T-helper 1 cell treated with Interleukin-12 subunit alpha and Interleukin-12 subunit beta and Interleukin-4 antibody, amounts not matched to agents 30 μg/mL and 1 μg/mL, for 36 hours (primary cell): ENCODE results near the gene KMT2E.
"Not testable (repeated sequence)": the region's sequence is repeated elsewhere in the genome, so short reads cannot be mapped to it uniquely, and the experiment has no call there.

Experiments used
- H3K27ac Mint-ChIP-seq: one replicate; pipeline ENCODE4 v1.8.0; 2021; ENCODE audit warnings: mild to moderate bottlenecking, mixed read lengths
- H3K27me3 Mint-ChIP-seq: one replicate; pipeline ENCODE4 v1.8.0; 2021; ENCODE audit warnings: low read depth, mixed read lengths
- H3K36me3 Mint-ChIP-seq: one replicate; pipeline ENCODE4 v1.8.0; 2021; ENCODE audit warnings: low read depth, mixed read lengths
- H3K4me1 Mint-ChIP-seq: one replicate; pipeline ENCODE4 v1.8.0; 2021; ENCODE audit warnings: low read depth, mixed read lengths
- H3K4me3 Mint-ChIP-seq: one replicate; pipeline ENCODE4 v1.8.0; 2021; ENCODE audit warnings: mild to moderate bottlenecking, moderate library complexity, mixed read lengths
- H3K9me3 Mint-ChIP-seq: one replicate; pipeline ENCODE4 v1.8.0; 2021; ENCODE audit warnings: mixed read lengths

Gene KMT2E

GRCh38 chr7:105037319-105037718 is 23.3 kb downstream of the KMT2E start:
- Mint-ChIP-seq H3K27ac (no peak overlapping the region), H3K9me3 (no peaks in the 10 kb centered on the region), H3K36me3 (peaks cover 15% of the 10 kb centered on the region), H3K27me3 (no peaks in the 10 kb centered on the region), H3K4me3 (no peak overlapping the region), H3K4me1 (peaks cover 29% of the 10 kb centered on the region)

DNA sequence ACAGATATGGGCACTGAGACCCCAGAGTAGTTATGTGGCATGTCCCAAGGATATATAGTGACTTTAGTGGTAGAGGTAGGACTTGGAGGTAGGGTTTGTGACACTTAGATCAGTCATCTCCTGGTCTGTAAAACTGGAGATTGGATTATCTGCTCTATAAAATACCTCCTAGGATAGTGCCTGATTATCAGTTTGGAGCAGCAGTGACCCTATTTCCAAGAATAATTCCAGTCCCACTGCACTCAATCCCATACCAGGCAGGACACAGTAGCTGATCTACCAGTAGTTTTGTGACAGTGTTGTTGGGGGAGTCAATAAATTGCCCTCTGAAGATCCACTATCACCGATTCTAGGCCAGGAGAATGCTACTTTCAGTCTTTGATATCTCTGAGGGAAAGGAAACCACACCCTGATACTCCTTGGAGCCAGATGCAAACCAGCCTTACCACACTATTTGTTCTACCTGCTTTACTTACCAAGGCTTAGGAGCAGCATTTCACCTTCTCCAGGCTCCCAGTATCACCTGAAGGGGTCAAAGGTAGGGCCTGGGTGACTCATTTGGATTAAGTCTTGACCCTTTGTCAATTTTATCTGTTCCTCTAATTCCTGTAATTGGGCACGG is 30.6 kb downstream of the KMT2E start:
- Mint-ChIP-seq H3K36me3 (peaks cover 25% of the 10 kb centered on the region), H3K4me3 (no peak overlapping the region), H3K27me3 (no peaks in the 10 kb centered on the region), H3K9me3 (no peaks in the 10 kb centered on the region), H3K27ac (no peak overlapping the region), H3K4me1 (peaks cover 27% of the 10 kb centered on the region)

DNA sequence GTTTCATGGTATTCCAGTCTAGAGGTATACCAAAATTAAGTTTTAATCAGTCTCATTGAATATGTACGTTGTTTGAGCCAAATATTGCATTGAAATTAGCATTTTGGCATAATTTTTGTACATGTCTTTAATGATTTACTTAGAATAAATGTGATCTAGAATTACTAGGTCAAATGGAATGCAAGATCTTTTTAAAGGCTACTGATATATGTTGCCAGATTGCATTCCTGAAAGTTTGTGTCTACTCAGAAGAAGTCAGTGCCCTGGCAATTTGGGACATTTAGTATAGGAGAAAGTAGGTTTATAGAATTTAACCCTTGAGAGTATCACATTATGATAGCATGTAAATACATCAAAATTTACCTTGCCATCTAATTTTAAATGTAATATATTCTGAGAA is 32.4 kb downstream of the KMT2E start:
- H3K4me3 Mint-ChIP-seq = no peak overlapping the region
- H3K36me3 Mint-ChIP-seq = peaks cover 35% of the 10 kb centered on the region
- no peak overlapping the region for H3K27ac Mint-ChIP-seq
- H3K4me1 Mint-ChIP-seq = peaks cover 31% of the 10 kb centered on the region
- H3K27me3 Mint-ChIP-seq = no peaks in the 10 kb centered on the region
- no peaks in the 10 kb centered on the region for H3K9me3 Mint-ChIP-seq

DNA sequence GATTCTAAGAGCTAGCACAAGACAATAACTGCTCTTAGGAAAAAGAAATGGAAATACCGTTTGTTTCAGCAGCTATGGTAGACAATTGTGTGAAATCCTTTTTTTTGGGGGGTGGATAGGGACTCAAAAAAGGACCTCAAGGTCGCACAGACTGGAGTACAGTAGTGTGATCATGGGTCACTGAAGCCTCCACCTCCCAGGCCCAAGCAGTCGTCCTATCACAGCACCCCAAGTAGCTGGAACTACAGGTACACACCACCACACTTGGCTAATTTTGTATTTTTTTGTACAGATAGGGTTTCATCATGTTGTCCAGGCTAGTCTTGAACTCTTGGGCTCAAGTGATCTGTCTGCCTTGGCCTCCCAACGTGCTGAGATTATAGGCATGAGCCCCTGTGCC is 33.9 kb downstream of the KMT2E start:
- Mint-ChIP-seq H3K36me3 (peaks cover 37% of the 10 kb centered on the region), H3K27ac (no peak overlapping the region), H3K27me3 (no peaks in the 10 kb centered on the region), H3K4me1 (peaks cover 30% of the 10 kb centered on the region), H3K9me3 (no peaks in the 10 kb centered on the region), H3K4me3 (no peak overlapping the region)

DNA sequence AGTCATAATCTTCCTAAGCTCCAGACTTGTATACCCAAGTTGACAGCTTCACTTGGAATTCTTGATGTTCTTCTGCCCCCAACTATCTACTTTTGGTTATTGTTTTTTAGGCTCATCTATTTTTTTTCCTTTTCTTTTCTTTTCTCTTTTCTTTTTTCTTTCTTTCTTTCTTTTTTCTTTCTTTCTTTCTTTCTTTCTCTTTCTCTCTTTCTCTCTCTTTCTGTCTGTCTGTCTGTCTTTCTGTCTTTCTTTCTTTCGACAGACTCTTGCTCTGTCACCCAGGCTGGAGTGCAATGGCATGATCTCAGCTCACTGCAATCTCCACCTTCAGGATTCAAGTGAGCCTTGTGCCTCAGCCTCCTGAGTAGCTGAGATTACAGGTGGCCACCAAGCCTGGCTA is 36.5 kb downstream of the KMT2E start:
- peaks cover 42% of the 10 kb centered on the region for H3K36me3 Mint-ChIP-seq
- no peaks in the 10 kb centered on the region for H3K27me3 Mint-ChIP-seq
- H3K9me3 Mint-ChIP-seq = no peaks in the 10 kb centered on the region
- peaks cover 28% of the 10 kb centered on the region for H3K4me1 Mint-ChIP-seq
- no peak overlapping the region for H3K4me3 Mint-ChIP-seq
- no peak overlapping the region for H3K27ac Mint-ChIP-seq

DNA sequence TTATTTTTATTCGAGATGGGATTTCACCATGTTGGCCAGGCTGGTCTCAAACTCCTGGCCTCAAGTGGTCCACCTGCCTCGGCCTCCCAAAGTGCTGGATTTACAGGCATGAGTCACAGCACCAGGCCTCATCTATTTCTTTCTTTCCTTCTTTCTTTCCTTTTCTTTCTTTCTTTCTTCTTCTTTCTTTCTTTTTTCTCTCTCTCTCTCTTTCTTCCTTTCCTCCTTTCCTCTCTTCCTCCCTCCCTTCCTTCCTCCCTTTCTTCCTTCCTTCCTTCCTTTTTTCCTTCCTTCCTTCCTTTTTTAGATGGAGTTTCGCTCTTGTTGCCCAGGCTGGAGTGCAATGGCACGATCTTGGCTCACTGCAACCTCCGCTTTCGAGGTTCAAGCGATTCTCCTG is 36.9 kb downstream of the KMT2E start:
- peaks cover 30% of the 10 kb centered on the region for H3K4me1 Mint-ChIP-seq
- not testable (repeated sequence) for H3K9me3 Mint-ChIP-seq, H3K27ac Mint-ChIP-seq, H3K4me3 Mint-ChIP-seq, H3K27me3 Mint-ChIP-seq
- peaks cover 44% of the 10 kb centered on the region for H3K36me3 Mint-ChIP-seq

DNA sequence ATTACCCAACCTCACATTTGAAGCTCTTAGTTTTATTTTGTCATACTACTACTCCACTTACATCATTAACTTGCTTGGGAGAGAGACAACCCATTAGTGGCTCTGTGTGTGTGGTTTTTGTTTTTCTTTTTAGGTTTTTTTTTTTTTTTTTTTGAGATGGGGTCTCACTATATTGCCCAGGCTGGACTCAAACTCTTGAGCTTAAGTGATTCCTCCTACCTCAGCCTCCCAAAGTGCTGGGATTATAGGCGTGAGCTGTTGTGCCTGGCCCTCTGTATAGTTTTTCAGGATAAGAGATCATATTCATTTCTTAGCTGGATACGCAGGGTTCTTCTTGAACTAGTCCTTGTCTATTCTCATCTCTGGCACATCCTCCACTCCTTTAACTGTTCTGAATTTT is 41.1 kb downstream of the KMT2E start:
- peaks cover 30% of the 10 kb centered on the region for H3K4me1 Mint-ChIP-seq
- peak overlapping the region; percentile 10 for H3K27ac Mint-ChIP-seq
- peaks cover 35% of the 10 kb centered on the region for H3K36me3 Mint-ChIP-seq
- no peaks in the 10 kb centered on the region for H3K27me3 Mint-ChIP-seq
- no peaks in the 10 kb centered on the region for H3K9me3 Mint-ChIP-seq
- H3K4me3 Mint-ChIP-seq = no peak overlapping the region

- Mint-ChIP-seq H3K4me3 (no peak overlapping the region), H3K9me3 (no peaks in the 10 kb centered on the region), H3K27ac (peak overlapping the region; percentile 52), H3K4me1 (peaks cover 27% of the 10 kb centered on the region), H3K27me3 (no peaks in the 10 kb centered on the region), H3K36me3 (peaks cover 34% of the 10 kb centered on the region)
Observed at GRCh38 chr7:105055621-105056020, 41.6 kb downstream of the KMT2E start.

GRCh38 chr7:105057472-105057871 is 43.5 kb downstream of the KMT2E start:
- Mint-ChIP-seq H3K4me3 (no peak overlapping the region), H3K4me1 (peaks cover 31% of the 10 kb centered on the region), H3K27me3 (no peaks in the 10 kb centered on the region), H3K36me3 (peaks cover 24% of the 10 kb centered on the region), H3K27ac (no peak overlapping the region), H3K9me3 (no peaks in the 10 kb centered on the region)

DNA sequence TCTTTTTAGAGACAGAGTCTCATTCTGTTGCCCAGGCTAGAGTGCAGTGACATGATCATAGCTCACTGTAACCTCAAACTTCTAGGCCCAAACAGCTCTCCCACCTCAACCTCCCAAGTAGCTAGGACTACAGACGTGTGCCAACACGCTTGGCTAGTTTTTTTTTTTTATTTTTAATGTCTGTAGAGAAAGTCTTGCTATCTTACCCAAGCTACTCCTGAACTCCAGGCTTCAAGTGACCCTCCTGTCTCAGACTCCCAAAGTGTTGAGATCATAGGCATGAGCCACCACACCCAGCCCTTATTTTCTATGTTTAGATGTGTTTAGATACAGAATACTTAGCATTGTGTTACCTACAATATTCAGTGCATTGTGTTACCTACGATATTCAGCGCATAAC is 46.4 kb downstream of the KMT2E start:
- Mint-ChIP-seq H3K27ac (no peak overlapping the region), H3K27me3 (no peaks in the 10 kb centered on the region), H3K4me1 (peaks cover 31% of the 10 kb centered on the region), H3K4me3 (no peak overlapping the region), H3K36me3 (peaks cover 27% of the 10 kb centered on the region), H3K9me3 (no peaks in the 10 kb centered on the region)

- H3K36me3 Mint-ChIP-seq = peaks cover 22% of the 10 kb centered on the region
- H3K4me3 Mint-ChIP-seq = no peak overlapping the region
- no peaks in the 10 kb centered on the region for H3K27me3 Mint-ChIP-seq
- H3K27ac Mint-ChIP-seq = no peak overlapping the region
- no peaks in the 10 kb centered on the region for H3K9me3 Mint-ChIP-seq
- peaks cover 28% of the 10 kb centered on the region for H3K4me1 Mint-ChIP-seq
Observed at GRCh38 chr7:105060923-105061322, 46.9 kb downstream of the KMT2E start.

DNA sequence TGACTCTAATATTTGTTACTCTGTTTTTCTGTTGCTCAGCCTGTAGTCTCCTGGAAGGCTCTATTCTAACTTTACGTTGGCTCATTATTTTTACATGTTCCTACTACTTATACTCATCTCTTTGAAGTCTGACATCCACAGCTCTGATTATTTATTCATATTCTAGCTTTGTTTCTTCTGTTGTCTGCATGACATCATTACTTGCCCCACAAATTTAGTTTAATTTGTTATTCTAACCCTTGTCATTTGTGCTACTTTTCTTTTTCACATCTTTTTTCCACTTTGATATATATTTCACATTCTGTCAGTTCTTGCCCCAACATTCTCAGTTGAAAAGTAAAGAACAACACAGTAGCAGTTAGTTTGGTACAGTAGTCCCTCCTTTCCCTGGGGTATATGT is 51.1 kb downstream of the KMT2E start:
- Mint-ChIP-seq H3K4me3 (no peak overlapping the region), H3K27me3 (no peaks in the 10 kb centered on the region), H3K36me3 (peaks cover 37% of the 10 kb centered on the region), H3K4me1 (peaks cover 19% of the 10 kb centered on the region), H3K27ac (no peak overlapping the region), H3K9me3 (no peaks in the 10 kb centered on the region)

DNA sequence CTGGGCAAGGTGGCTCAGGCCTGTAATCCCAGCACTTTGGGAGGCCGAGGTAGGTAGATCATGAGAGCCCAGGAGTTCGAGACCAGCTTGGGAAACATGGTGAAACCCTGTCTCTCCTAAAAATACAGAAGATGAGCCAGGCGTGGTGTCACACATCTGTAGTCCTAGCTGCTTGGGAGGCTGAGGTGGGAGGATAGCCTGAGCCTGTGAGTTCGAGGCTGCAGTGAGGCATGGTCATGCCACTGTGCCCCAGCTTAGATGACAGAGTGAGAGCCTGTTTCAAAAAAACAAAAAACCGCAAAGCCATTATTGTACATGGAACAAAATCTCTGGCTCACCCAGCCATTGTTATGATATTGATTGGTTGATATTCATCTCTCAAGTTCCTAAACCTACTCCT is 53.7 kb downstream of the KMT2E start:
- Mint-ChIP-seq H3K9me3 (no peaks in the 10 kb centered on the region), H3K4me3 (no peak overlapping the region), H3K27me3 (no peaks in the 10 kb centered on the region), H3K4me1 (peaks cover 16% of the 10 kb centered on the region), H3K27ac (no peak overlapping the region), H3K36me3 (peaks cover 41% of the 10 kb centered on the region)

DNA sequence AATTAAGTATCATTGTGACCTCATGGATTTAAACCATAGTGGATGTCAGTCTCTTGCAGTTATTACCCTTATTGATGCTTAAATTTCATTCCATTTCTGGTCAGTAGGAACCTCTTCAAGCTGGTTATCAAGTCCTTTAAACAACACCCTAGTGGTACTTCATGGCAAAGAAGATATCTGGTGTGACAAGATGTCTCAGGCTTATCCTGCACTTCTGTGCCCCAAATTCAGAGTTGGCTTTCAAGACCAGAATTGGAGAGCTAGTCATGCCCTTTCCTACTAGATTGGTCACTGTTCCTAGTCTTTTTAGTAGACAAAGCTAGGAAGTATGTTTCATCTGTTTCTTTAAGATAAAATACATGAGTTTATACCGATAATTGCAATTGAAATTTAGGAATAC is 54.9 kb downstream of the KMT2E start:
- no peak overlapping the region for H3K27ac Mint-ChIP-seq
- H3K9me3 Mint-ChIP-seq = no peaks in the 10 kb centered on the region
- H3K36me3 Mint-ChIP-seq = peaks cover 33% of the 10 kb centered on the region
- no peak overlapping the region for H3K4me3 Mint-ChIP-seq
- H3K27me3 Mint-ChIP-seq = no peaks in the 10 kb centered on the region
- peaks cover 10% of the 10 kb centered on the region for H3K4me1 Mint-ChIP-seq

GRCh38 chr7:105073143-105073542 is 59.1 kb downstream of the KMT2E start:
- Mint-ChIP-seq H3K27me3 (no peaks in the 10 kb centered on the region), H3K36me3 (peaks cover 42% of the 10 kb centered on the region), H3K4me1 (peaks cover 4% of the 10 kb centered on the region), H3K4me3 (no peak overlapping the region), H3K9me3 (no peaks in the 10 kb centered on the region), H3K27ac (no peak overlapping the region)

- peaks cover 8% of the 10 kb centered on the region for H3K4me1 Mint-ChIP-seq
- no peaks in the 10 kb centered on the region for H3K9me3 Mint-ChIP-seq
- H3K36me3 Mint-ChIP-seq = peaks cover 38% of the 10 kb centered on the region
- H3K27ac Mint-ChIP-seq = no peak overlapping the region
- no peaks in the 10 kb centered on the region for H3K27me3 Mint-ChIP-seq
- no peak overlapping the region for H3K4me3 Mint-ChIP-seq
Observed at GRCh38 chr7:105079348-105079747, 65.3 kb downstream of the KMT2E start.
